ENCODE data around the gene TSEN15.

- no peak for TF ChIP-seq SP1 (IDR thresholded peaks at IDR 0.05; ENCODE audit: low read depth)
- no peak for TF ChIP-seq EZH2 (IDR thresholded peaks at IDR 0.05)
- TF ChIP-seq, protein P1, sequence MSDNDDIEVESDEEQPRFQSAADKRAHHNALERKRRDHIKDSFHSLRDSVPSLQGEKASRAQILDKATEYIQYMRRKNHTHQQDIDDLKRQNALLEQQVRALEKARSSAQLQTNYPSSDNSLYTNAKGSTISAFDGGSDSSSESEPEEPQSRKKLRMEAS (IDR thresholded peaks at IDR 0.05): no peak
- TF ChIP-seq, protein P2, sequence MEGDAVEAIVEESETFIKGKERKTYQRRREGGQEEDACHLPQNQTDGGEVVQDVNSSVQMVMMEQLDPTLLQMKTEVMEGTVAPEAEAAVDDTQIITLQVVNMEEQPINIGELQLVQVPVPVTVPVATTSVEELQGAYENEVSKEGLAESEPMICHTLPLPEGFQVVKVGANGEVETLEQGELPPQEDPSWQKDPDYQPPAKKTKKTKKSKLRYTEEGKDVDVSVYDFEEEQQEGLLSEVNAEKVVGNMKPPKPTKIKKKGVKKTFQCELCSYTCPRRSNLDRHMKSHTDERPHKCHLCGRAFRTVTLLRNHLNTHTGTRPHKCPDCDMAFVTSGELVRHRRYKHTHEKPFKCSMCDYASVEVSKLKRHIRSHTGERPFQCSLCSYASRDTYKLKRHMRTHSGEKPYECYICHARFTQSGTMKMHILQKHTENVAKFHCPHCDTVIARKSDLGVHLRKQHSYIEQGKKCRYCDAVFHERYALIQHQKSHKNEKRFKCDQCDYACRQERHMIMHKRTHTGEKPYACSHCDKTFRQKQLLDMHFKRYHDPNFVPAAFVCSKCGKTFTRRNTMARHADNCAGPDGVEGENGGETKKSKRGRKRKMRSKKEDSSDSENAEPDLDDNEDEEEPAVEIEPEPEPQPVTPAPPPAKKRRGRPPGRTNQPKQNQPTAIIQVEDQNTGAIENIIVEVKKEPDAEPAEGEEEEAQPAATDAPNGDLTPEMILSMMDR (IDR thresholded peaks at IDR 0.05 in 2 of 3, conservative IDR thresholded peaks at IDR 0.05 in 1 of 3; ENCODE audit: borderline replicate concordance in 1 of 3, insufficient read depth in 1 of 3, low read depth in 2 of 3, low read length in 2 of 3): no peak
- no peak for TF ChIP-seq POLR2A (IDR thresholded peaks at IDR 0.05; ENCODE audit: borderline replicate concordance, extremely low read depth, insufficient read depth, insufficient read length)
- TF ChIP-seq JUND (IDR thresholded peaks at IDR 0.05): no peak
Observed at GRCh38 chr1:184059887-184060286, 8.4 kb downstream of the TSEN15 start.
